Suprapubic skin (tissue), 4 donors: ENCODE measurements around the gene TMEM135. TPM values are rescaled to one million over a fixed set of nuclear protein-coding genes. Genes with fewer than 3 reads are reported as not detected.

Experiments
- DNase-seq, 2 donors: peaks; one replicate each; pipeline ENCODE4 v3.0.0-alpha.2; 2019; ENCODE audit warnings: low spot score in 2 of 2
- H3K27ac ChIP-seq: fragments of 200-600 bp; sonication (generic); one replicate; pipeline ENCODE4 v1.5.1; 2019
- H3K27me3 ChIP-seq: fragments of 200-600 bp; sonication (generic); one replicate; pipeline ENCODE4 v1.5.1; 2019
- H3K36me3 ChIP-seq: fragments of 200-600 bp; sonication (generic); one replicate; pipeline ENCODE4 v1.5.1; 2019
- H3K4me1 ChIP-seq: fragments of 200-600 bp; sonication (generic); one replicate; pipeline ENCODE4 v1.5.1; 2019
- H3K4me3 ChIP-seq: fragments of 200-600 bp; sonication (generic); one replicate; pipeline ENCODE4 v1.5.1; 2019; ENCODE audit warnings: mild to moderate bottlenecking
- H3K9me3 ChIP-seq: fragments of 200-600 bp; sonication (generic); one replicate; pipeline ENCODE4 v1.5.1; 2019
- EP300 ChIP-seq: sonication (generic); formaldehyde crosslinking; IDR thresholded peaks from one replicate; pipeline ENCODE4 v1.6.1; 2017; ENCODE audit warnings: antibody characterized with exemption
- POLR2A ChIP-seq, 2 donors: fragments of 450-650 bp; IDR thresholded peaks; one replicate each; pipeline ENCODE4 v1.6.1; 2017; ENCODE audit warnings: antibody characterized with exemption in 2 of 2, mild to moderate bottlenecking in 2 of 2, moderate library complexity in 2 of 2
- POLR2AphosphoS5 ChIP-seq, 3 donors: sonication (generic); formaldehyde crosslinking; IDR thresholded peaks; one replicate each; pipeline ENCODE4 v1.6.1; 2017; ENCODE audit warnings: antibody characterized with exemption in 3 of 3
- WGBS: methylation state at CpG from one replicate; pipeline ENCODE4 v1.1.5; 2018; 5-methylcytosine and 5-hydroxymethylcytosine counted together
- total RNA-seq, 4 donors: library from RNA; depleted of rRNA; stranded (reverse); fragments of >200 nt; gene quantifications; one replicate each; pipeline ENCODE4 v1.1.0, GENCODE V29; 2016
- TF ChIP-seq, protein P1 (sequence below), 2 donors: fragments of 200-600 bp in 1 of 2; fragments of 450-650 bp in 1 of 2; sonication (generic) in 1 of 2; IDR thresholded peaks; one replicate each; pipeline ENCODE4 v1.5.1; 2016 to 2019; ENCODE audit warnings: antibody characterized with exemption in 2 of 2, mild to moderate bottlenecking in 1 of 2, moderate library complexity in 1 of 2

The TMEM135 gene
- total RNA-seq, 4 donors from 2014 or later: 5.8 to 22.3 (median 11.0) TPM

DNA sequence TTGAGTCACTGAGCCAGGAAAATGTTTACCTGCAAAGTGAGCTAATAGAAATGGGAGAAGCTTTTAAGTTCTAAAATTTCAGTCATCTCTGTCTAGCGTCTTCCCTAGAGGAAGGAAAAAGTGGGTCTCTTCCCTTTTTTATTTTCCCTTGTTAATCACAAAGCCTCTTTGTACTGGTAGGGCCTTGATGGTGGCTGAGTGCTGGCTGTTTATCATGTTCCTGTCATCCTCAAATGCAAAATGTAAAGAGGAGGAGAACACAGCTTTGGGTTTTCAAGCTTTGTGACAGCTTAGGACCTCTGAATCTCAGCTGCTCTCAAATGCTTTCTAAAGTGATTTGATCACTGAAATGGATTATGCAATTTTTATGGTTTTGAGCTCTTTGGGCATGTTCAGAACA is 222.0 kb downstream of the TMEM135 start:
- no peaks in the 10 kb centered on the region for H3K36me3 ChIP-seq
- no peak overlapping the region for H3K4me3 ChIP-seq
- no peaks in the 10 kb centered on the region for H3K4me1 ChIP-seq
- WGBS: 78% methylated on average over 1 of the region's 1 CpG
- no peak for DNase-seq
- no peaks in the 10 kb centered on the region for H3K27me3 ChIP-seq
- no peaks in the 10 kb centered on the region for H3K9me3 ChIP-seq
- H3K27ac ChIP-seq: no peak overlapping the region
- TF ChIP-seq, protein P1, sequence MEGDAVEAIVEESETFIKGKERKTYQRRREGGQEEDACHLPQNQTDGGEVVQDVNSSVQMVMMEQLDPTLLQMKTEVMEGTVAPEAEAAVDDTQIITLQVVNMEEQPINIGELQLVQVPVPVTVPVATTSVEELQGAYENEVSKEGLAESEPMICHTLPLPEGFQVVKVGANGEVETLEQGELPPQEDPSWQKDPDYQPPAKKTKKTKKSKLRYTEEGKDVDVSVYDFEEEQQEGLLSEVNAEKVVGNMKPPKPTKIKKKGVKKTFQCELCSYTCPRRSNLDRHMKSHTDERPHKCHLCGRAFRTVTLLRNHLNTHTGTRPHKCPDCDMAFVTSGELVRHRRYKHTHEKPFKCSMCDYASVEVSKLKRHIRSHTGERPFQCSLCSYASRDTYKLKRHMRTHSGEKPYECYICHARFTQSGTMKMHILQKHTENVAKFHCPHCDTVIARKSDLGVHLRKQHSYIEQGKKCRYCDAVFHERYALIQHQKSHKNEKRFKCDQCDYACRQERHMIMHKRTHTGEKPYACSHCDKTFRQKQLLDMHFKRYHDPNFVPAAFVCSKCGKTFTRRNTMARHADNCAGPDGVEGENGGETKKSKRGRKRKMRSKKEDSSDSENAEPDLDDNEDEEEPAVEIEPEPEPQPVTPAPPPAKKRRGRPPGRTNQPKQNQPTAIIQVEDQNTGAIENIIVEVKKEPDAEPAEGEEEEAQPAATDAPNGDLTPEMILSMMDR (IDR thresholded peaks at IDR 0.05): no peak
- TF ChIP-seq EP300: no peak
- no peak for TF ChIP-seq POLR2A (IDR thresholded peaks at IDR 0.05)
- TF ChIP-seq POLR2AphosphoS5 (IDR thresholded peaks at IDR 0.05): no peak

DNA sequence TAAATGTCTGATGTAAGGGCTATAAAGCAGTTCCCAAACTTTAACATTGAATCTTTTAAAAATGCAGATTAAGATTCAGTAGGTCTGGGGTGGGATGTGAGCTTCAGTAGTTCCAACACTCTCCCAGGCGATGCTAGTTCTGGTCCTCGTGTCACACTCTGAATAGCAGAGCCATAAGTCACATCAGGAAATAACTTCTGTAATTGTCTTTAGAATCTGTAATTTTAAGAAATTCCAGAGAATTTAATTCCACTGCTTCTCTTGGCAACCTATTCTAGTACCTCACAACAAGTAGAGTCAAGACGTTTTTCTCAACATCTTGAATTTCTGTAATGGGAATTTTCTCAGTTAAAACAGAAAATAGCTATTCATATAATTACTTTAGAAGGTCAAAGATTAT is 223.1 kb downstream of the TMEM135 start:
- Histone ChIP-seq H3K4me1 (no peaks in the 10 kb centered on the region), H3K27ac (no peak overlapping the region), H3K9me3 (no peaks in the 10 kb centered on the region), H3K27me3 (no peaks in the 10 kb centered on the region), H3K4me3 (no peak overlapping the region), H3K36me3 (no peaks in the 10 kb centered on the region)
- TF ChIP-seq EP300: no peak
- TF ChIP-seq POLR2A (IDR thresholded peaks at IDR 0.05): no peak
- no peak for TF ChIP-seq POLR2AphosphoS5 (IDR thresholded peaks at IDR 0.05)
- TF ChIP-seq, protein P1 (IDR thresholded peaks at IDR 0.05): no peak
- DNase-seq: no peak
- 67% methylated on average over 3 of the region's 3 CpGs for WGBS

DNA sequence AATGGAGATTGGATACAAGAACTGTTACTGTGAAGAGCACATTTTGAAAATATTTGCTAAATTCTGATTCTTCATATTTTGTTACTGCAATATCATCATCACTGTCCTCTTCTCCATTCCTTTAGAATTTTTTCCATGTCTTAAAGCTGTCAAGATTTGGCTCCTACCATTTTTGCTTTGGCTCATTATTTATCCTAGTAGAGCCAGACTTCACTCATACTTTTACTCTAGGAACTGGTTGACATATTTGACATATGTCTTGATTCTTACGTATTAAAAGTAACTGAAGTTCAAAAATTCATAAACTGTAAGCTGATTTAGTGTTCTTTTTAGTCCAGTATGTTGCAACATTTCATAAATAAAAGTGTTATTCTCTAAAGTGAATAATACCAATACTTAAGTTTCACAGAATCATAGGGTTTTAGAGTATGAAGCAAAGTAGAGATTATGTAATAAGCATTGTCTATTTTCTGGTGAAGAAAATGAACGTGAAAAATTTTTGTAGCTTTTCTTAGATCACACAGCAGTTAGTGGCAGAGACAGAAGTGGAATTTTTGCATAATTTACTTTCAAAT is 225.6 kb downstream of the TMEM135 start:
- no peaks in the 10 kb centered on the region for H3K9me3 ChIP-seq
- WGBS: 23% methylated on average over 2 of the region's 2 CpGs
- H3K27me3 ChIP-seq: no peaks in the 10 kb centered on the region
- no peaks in the 10 kb centered on the region for H3K36me3 ChIP-seq
- no peak for DNase-seq
- no peak overlapping the region for H3K4me3 ChIP-seq
- TF ChIP-seq, protein P1 (IDR thresholded peaks at IDR 0.05): no peak
- no peak for TF ChIP-seq EP300
- TF ChIP-seq POLR2AphosphoS5 (IDR thresholded peaks at IDR 0.05): no peak
- no peak for TF ChIP-seq POLR2A (IDR thresholded peaks at IDR 0.05)
- no peaks in the 10 kb centered on the region for H3K4me1 ChIP-seq
- no peak overlapping the region for H3K27ac ChIP-seq

DNA sequence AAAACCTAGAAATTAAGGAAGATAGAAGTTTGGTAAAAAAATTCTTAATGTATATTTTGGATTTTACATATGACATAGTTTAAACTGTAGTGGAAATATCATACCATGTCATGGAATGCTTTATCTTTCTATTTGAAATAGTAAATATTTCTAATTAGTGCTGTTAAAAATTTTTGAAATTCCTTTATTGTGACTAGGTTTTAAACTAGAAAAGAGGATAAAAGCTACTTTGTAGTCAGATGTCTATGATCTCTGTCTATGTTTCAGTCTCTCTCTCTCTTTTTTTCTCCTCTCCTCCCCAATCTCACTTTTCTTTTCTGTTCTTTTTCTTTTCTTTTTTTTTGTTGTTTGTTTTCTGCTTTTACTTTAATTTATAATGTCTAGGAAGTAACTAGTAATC is 226.2 kb downstream of the TMEM135 start:
- TF ChIP-seq, protein P1 (IDR thresholded peaks at IDR 0.05): no peak
- no peak for TF ChIP-seq POLR2AphosphoS5 (IDR thresholded peaks at IDR 0.05)
- Histone ChIP-seq H3K4me3 (no peak overlapping the region), H3K36me3 (no peaks in the 10 kb centered on the region), H3K27me3 (no peaks in the 10 kb centered on the region), H3K9me3 (no peaks in the 10 kb centered on the region), H3K4me1 (no peaks in the 10 kb centered on the region), H3K27ac (no peak overlapping the region)
- DNase-seq: no peak

DNA sequence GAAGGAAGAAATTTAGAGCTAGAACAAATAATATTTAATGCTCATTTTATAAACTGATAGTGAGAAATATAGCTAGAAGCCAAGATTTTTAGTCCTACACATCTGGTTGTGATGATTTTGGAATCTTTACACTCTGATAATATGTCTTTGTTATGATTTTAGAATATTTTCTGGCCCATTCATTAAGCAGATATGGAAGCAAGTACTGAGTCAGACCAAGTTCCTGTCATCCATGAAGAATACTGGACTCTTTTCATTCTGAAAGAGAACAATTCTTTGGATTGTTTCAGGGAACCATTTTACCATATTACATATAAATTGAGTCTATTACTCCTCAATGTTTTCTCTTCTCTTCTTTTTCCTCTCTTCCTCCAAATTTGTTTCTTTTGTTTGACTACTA is 227.4 kb downstream of the TMEM135 start:
- Histone ChIP-seq H3K27ac (no peak overlapping the region), H3K9me3 (no peaks in the 10 kb centered on the region), H3K4me1 (no peaks in the 10 kb centered on the region), H3K27me3 (no peaks in the 10 kb centered on the region), H3K4me3 (no peak overlapping the region), H3K36me3 (no peaks in the 10 kb centered on the region)
- no peak for TF ChIP-seq POLR2A (IDR thresholded peaks at IDR 0.05)
- no peak for TF ChIP-seq EP300
- no peak for TF ChIP-seq POLR2AphosphoS5 (IDR thresholded peaks at IDR 0.05)
- TF ChIP-seq, protein P1 (IDR thresholded peaks at IDR 0.05): no peak
- DNase-seq: no peak
